ENCODE measurements around the gene NFAM1.

NFAM1 gene

GRCh38 chr22:42451499-42452145, 19.4 kb upstream of the NFAM1 start:
- H3K27me3 ChIP-seq (ENCODE audit: insufficient read depth, low read depth): peaks cover 3% of the 10 kb centered on the region; the same call in 1 of the 2 replicates
- H3K4me2 ChIP-seq: no peak overlapping the region
- TF ChIP-seq CTCF (conservative IDR thresholded peaks at IDR 0.05; ENCODE audit: low read depth, low read length): no peak
- H4K20me1 ChIP-seq (ENCODE audit: insufficient read depth): no peaks in the 10 kb centered on the region
- no peak overlapping the region for H3K4me3 ChIP-seq (IDR thresholded peaks at IDR 0.05; ENCODE audit: insufficient read depth, low read depth, low read length)
- H3K79me2 ChIP-seq (ENCODE audit: insufficient read depth, low read depth): no peaks in the 10 kb centered on the region
- H2AFZ ChIP-seq (ENCODE audit: low read depth): no peak overlapping the region
- no peak overlapping the region for H3K27ac ChIP-seq
- no peaks in the 10 kb centered on the region for H3K36me3 ChIP-seq (ENCODE audit: insufficient read depth)
- H3K9ac ChIP-seq: no peak overlapping the region
- no peaks in the 10 kb centered on the region for H3K4me1 ChIP-seq (ENCODE audit: low read depth, poor library complexity, severe bottlenecking)

GRCh38 chr22:42450862-42451261, 18.7 kb upstream of the NFAM1 start:
- no peak overlapping the region for H2AFZ ChIP-seq (ENCODE audit: low read depth)
- H3K4me2 ChIP-seq: no peak overlapping the region
- TF ChIP-seq CTCF (conservative IDR thresholded peaks at IDR 0.05; ENCODE audit: low read depth, low read length): no peak
- H3K79me2 ChIP-seq (ENCODE audit: insufficient read depth, low read depth): no peaks in the 10 kb centered on the region
- H3K4me3 ChIP-seq (IDR thresholded peaks at IDR 0.05; ENCODE audit: insufficient read depth, low read depth, low read length): no peak overlapping the region
- H3K27ac ChIP-seq: no peak overlapping the region
- no peaks in the 10 kb centered on the region for H3K36me3 ChIP-seq (ENCODE audit: insufficient read depth)
- peaks cover 3% of the 10 kb centered on the region; the same call in 1 of the 2 replicates for H3K27me3 ChIP-seq (ENCODE audit: insufficient read depth, low read depth)
- no peaks in the 10 kb centered on the region for H3K4me1 ChIP-seq (ENCODE audit: low read depth, poor library complexity, severe bottlenecking)
- H3K9ac ChIP-seq: no peak overlapping the region
- no peaks in the 10 kb centered on the region for H4K20me1 ChIP-seq (ENCODE audit: insufficient read depth)

GRCh38 chr22:42446151-42446550, 13.9 kb upstream of the NFAM1 start:
- peaks cover 3% of the 10 kb centered on the region; the same call in 1 of the 2 replicates for H3K27me3 ChIP-seq (ENCODE audit: insufficient read depth, low read depth)
- H3K36me3 ChIP-seq (ENCODE audit: insufficient read depth): no peaks in the 10 kb centered on the region
- no peak overlapping the region for H2AFZ ChIP-seq (ENCODE audit: low read depth)
- no peaks in the 10 kb centered on the region for H3K79me2 ChIP-seq (ENCODE audit: insufficient read depth, low read depth)
- H3K4me2 ChIP-seq: no peak overlapping the region
- no peak for TF ChIP-seq CTCF (conservative IDR thresholded peaks at IDR 0.05; ENCODE audit: low read depth, low read length)
- H4K20me1 ChIP-seq (ENCODE audit: insufficient read depth): no peaks in the 10 kb centered on the region
- no peak overlapping the region for H3K27ac ChIP-seq
- H3K4me3 ChIP-seq (IDR thresholded peaks at IDR 0.05; ENCODE audit: insufficient read depth, low read depth, low read length): no peak overlapping the region
- no peak overlapping the region for H3K9ac ChIP-seq
- peaks cover 18% of the 10 kb centered on the region for H3K4me1 ChIP-seq (ENCODE audit: low read depth, poor library complexity, severe bottlenecking)

- no peaks in the 10 kb centered on the region for H4K20me1 ChIP-seq (ENCODE audit: insufficient read depth)
- no peaks in the 10 kb centered on the region for H3K79me2 ChIP-seq (ENCODE audit: insufficient read depth, low read depth)
- peak overlapping the region; percentile 1; the same call in 1 of the 2 replicates for H3K27ac ChIP-seq
- H2AFZ ChIP-seq (ENCODE audit: low read depth): peak overlapping the region; percentile 86
- H3K27me3 ChIP-seq (ENCODE audit: insufficient read depth, low read depth): peaks cover 3% of the 10 kb centered on the region; the same call in 1 of the 2 replicates
- peak overlapping the region; percentile 31; the same call in 1 of the 2 replicates for H3K9ac ChIP-seq
- H3K4me1 ChIP-seq (ENCODE audit: low read depth, poor library complexity, severe bottlenecking): peaks cover 30% of the 10 kb centered on the region
- H3K4me2 ChIP-seq: peak overlapping the region; percentile 91
- H3K4me3 ChIP-seq (IDR thresholded peaks at IDR 0.05; ENCODE audit: insufficient read depth, low read depth, low read length): no peak overlapping the region
- no peaks in the 10 kb centered on the region for H3K36me3 ChIP-seq (ENCODE audit: insufficient read depth)
- TF ChIP-seq CTCF (conservative IDR thresholded peaks at IDR 0.05; ENCODE audit: low read depth, low read length): peak; percentile 83
Observed at GRCh38 chr22:42444077-42444904, 12.1 kb upstream of the NFAM1 start.

Data from KMS-11 (cell line).